OCI-LY3 (cell line): Measurements from ENCODE around the gene BSX.

Experiments used
- H2AFZ ChIP-seq: fragments of 200-600, 300-600 bp; shearing (Covaris generic); 2 replicates; pipeline ENCODE4 v1.6.0; 2014; ENCODE audit warnings: antibody characterized with exemption, low read depth, low read length
- H3K27ac ChIP-seq: fragments of 200-600, 300-600 bp; sonication (generic); 2 replicates; pipeline ENCODE4 v1.5.1; 2014; ENCODE audit warnings: mild to moderate bottlenecking, low read length, moderate library complexity, mixed read lengths
- H3K27me3 ChIP-seq: fragments of 200-600, 300-600 bp; sonication (generic); 2 replicates; pipeline ENCODE4 v1.6.1; 2014; ENCODE audit warnings: low read depth, low read length, mixed read lengths
- H3K36me3 ChIP-seq: fragments of 200-600, 300-600 bp; sonication (generic); replicated peaks from 2 replicates; pipeline ENCODE3; 2014; ENCODE audit warnings: low read depth, low read length, mixed read lengths
- H3K4me1 ChIP-seq: fragments of 300-600, 200-600 bp; sonication (generic); 2 replicates; pipeline ENCODE4 v1.6.1; 2014; ENCODE audit warnings: low read length, mixed read lengths
- H3K4me2 ChIP-seq: fragments of 200-600, 300-600 bp; sonication (generic); 2 replicates; pipeline ENCODE4 v1.6.1; 2014; ENCODE audit warnings: low read length, mixed read lengths
- H3K4me3 ChIP-seq: fragments of 300-600, 200-600 bp; sonication (generic); 2 replicates; pipeline ENCODE4 v1.5.1; 2014; ENCODE audit warnings: antibody characterized with exemption, mild to moderate bottlenecking, low read length, moderate library complexity
- H3K79me2 ChIP-seq: fragments of 300-600, 200-600 bp; shearing (Covaris generic); 2 replicates; pipeline ENCODE4 v1.6.1; 2014; ENCODE audit warnings: mild to moderate bottlenecking, low read length, mixed read lengths
- H3K9ac ChIP-seq: fragments of 300-600, 200-600 bp; shearing (Covaris generic); 2 replicates; pipeline ENCODE4 v1.6.0; 2014; ENCODE audit warnings: mild to moderate bottlenecking, low read length, moderate library complexity
- H3K9me3 ChIP-seq: fragments of 200-600, 300-600 bp; shearing (Covaris generic); 2 replicates; pipeline ENCODE4 v1.6.1; 2014; ENCODE audit warnings: low read length, mixed read lengths; ENCODE audit not compliant: insufficient read depth
- H4K20me1 ChIP-seq: fragments of 200-600, 300-600 bp; sonication (generic); 2 replicates; pipeline ENCODE4 v1.6.1; 2016; ENCODE audit warnings: low read length, mixed read lengths; ENCODE audit not compliant: insufficient read depth
- EZH2phosphoT487 ChIP-seq: fragments of 200-600 bp; shearing (Covaris generic); IDR thresholded peaks from 2 replicates; pipeline ENCODE4 v1.6.1; 2018; ENCODE audit warnings: antibody characterized with exemption, mixed run types, low read depth
- TF ChIP-seq, protein P1 (sequence below): fragments of 200-600, 300-600 bp; sonication (generic); IDR thresholded peaks from 2 replicates; pipeline ENCODE4 v1.5.1; 2014; ENCODE audit warnings: antibody characterized with exemption, low read length, low read depth

Gene BSX

GRCh38 chr11:123011510-123011909 is 29.9 kb upstream of the BSX start:
- Histone ChIP-seq H2AFZ (no peak overlapping the region), H3K4me2 (no peak overlapping the region), H3K4me3 (no peak overlapping the region), H3K9ac (no peak overlapping the region), H3K9me3 (no peaks in the 10 kb centered on the region), H3K27me3 (peaks cover 20% of the 10 kb centered on the region), H3K36me3 (no peaks in the 10 kb centered on the region), H3K4me1 (no peaks in the 10 kb centered on the region), H3K79me2 (no peaks in the 10 kb centered on the region), H3K27ac (no peak overlapping the region), H4K20me1 (no peaks in the 10 kb centered on the region)
- TF ChIP-seq EZH2phosphoT487: no peak
- TF ChIP-seq, protein P1, sequence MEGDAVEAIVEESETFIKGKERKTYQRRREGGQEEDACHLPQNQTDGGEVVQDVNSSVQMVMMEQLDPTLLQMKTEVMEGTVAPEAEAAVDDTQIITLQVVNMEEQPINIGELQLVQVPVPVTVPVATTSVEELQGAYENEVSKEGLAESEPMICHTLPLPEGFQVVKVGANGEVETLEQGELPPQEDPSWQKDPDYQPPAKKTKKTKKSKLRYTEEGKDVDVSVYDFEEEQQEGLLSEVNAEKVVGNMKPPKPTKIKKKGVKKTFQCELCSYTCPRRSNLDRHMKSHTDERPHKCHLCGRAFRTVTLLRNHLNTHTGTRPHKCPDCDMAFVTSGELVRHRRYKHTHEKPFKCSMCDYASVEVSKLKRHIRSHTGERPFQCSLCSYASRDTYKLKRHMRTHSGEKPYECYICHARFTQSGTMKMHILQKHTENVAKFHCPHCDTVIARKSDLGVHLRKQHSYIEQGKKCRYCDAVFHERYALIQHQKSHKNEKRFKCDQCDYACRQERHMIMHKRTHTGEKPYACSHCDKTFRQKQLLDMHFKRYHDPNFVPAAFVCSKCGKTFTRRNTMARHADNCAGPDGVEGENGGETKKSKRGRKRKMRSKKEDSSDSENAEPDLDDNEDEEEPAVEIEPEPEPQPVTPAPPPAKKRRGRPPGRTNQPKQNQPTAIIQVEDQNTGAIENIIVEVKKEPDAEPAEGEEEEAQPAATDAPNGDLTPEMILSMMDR: no peak

DNA sequence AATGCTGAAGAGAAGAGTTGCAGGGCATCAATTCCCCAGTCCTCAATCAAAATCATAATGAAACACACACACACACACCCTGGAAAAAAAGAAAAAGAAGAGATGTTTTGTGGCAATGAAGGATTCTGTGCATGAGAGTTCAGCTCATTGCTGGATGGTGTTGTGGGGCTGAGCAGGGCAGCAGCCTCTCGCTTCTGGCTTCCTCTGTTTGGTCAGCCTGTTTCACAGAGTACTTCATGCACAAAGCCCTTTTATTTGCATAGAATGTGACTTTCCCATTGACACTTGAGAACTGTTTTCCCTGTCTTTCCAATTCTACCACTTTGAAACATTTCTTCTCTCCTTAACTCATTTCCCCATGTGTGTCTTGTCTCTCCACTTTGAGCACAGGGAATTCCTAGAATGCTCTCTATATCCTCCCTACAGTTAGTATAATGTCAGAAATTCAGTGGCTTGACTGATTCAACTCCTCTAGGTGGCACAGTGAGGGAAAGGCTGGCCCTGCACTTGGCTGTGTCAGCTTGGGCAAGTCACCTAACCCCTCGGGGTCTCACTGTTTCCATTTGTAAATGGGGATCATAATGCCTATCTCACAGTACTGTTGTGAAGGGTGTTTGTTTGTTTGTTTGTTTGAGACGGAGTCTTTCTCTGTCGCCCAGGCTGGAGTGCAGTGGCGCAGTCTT is 25.4 kb upstream of the BSX start:
- no peaks in the 10 kb centered on the region for H3K36me3 ChIP-seq
- H3K9me3 ChIP-seq: no peaks in the 10 kb centered on the region
- H3K79me2 ChIP-seq: no peaks in the 10 kb centered on the region
- H3K4me3 ChIP-seq: no peak overlapping the region
- H3K9ac ChIP-seq: no peak overlapping the region
- no peak overlapping the region for H3K4me2 ChIP-seq
- no peak overlapping the region for H3K27ac ChIP-seq
- no peak overlapping the region for H2AFZ ChIP-seq
- TF ChIP-seq EZH2phosphoT487: no peak
- TF ChIP-seq, protein P1: no peak
- H3K27me3 ChIP-seq: 0 out of 2 replicates have a peak, but pooled peaks cover 2% of the 10 kb centered on the region
- no peaks in the 10 kb centered on the region for H4K20me1 ChIP-seq
- no peaks in the 10 kb centered on the region for H3K4me1 ChIP-seq

- no peaks in the 10 kb centered on the region for H3K9me3 ChIP-seq
- H3K27me3 ChIP-seq: no peaks in the 10 kb centered on the region
- no peak overlapping the region for H3K4me3 ChIP-seq
- no peak overlapping the region for H3K9ac ChIP-seq
- TF ChIP-seq, protein P1: no peak
- no peak for TF ChIP-seq EZH2phosphoT487
- no peaks in the 10 kb centered on the region for H3K4me1 ChIP-seq
- H4K20me1 ChIP-seq: no peaks in the 10 kb centered on the region
- H3K27ac ChIP-seq: no peak overlapping the region
- H2AFZ ChIP-seq: no peak overlapping the region
- no peaks in the 10 kb centered on the region for H3K79me2 ChIP-seq
- H3K36me3 ChIP-seq: no peaks in the 10 kb centered on the region
- no peak overlapping the region for H3K4me2 ChIP-seq
Measured at GRCh38 chr11:123000721-123001120, 19.1 kb upstream of the BSX start.

- Histone ChIP-seq H3K27me3 (no peaks in the 10 kb centered on the region; the same call in 1 of the 2 replicates), H3K4me1 (no peaks in the 10 kb centered on the region), H3K79me2 (no peaks in the 10 kb centered on the region), H2AFZ (no peak overlapping the region), H3K4me2 (no peak overlapping the region), H3K4me3 (no peak overlapping the region), H3K36me3 (no peaks in the 10 kb centered on the region), H3K9ac (no peak overlapping the region), H3K27ac (no peak overlapping the region), H4K20me1 (no peaks in the 10 kb centered on the region), H3K9me3 (no peaks in the 10 kb centered on the region)
- no peak for TF ChIP-seq EZH2phosphoT487
- TF ChIP-seq, protein P1: no peak
Measured at GRCh38 chr11:122998727-122999366, 17.2 kb upstream of the BSX start.
